ENCODE data around the gene GALNT5.
"Not testable (repeated sequence)": the region's sequence is repeated elsewhere in the genome, so short reads cannot be mapped to it uniquely, and the experiment has no call there.

GALNT5 gene, protein sequence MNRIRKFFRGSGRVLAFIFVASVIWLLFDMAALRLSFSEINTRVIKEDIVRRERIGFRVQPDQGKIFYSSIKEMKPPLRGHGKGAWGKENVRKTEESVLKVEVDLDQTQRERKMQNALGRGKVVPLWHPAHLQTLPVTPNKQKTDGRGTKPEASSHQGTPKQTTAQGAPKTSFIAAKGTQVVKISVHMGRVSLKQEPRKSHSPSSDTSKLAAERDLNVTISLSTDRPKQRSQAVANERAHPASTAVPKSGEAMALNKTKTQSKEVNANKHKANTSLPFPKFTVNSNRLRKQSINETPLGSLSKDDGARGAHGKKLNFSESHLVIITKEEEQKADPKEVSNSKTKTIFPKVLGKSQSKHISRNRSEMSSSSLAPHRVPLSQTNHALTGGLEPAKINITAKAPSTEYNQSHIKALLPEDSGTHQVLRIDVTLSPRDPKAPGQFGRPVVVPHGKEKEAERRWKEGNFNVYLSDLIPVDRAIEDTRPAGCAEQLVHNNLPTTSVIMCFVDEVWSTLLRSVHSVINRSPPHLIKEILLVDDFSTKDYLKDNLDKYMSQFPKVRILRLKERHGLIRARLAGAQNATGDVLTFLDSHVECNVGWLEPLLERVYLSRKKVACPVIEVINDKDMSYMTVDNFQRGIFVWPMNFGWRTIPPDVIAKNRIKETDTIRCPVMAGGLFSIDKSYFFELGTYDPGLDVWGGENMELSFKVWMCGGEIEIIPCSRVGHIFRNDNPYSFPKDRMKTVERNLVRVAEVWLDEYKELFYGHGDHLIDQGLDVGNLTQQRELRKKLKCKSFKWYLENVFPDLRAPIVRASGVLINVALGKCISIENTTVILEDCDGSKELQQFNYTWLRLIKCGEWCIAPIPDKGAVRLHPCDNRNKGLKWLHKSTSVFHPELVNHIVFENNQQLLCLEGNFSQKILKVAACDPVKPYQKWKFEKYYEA

DNA sequence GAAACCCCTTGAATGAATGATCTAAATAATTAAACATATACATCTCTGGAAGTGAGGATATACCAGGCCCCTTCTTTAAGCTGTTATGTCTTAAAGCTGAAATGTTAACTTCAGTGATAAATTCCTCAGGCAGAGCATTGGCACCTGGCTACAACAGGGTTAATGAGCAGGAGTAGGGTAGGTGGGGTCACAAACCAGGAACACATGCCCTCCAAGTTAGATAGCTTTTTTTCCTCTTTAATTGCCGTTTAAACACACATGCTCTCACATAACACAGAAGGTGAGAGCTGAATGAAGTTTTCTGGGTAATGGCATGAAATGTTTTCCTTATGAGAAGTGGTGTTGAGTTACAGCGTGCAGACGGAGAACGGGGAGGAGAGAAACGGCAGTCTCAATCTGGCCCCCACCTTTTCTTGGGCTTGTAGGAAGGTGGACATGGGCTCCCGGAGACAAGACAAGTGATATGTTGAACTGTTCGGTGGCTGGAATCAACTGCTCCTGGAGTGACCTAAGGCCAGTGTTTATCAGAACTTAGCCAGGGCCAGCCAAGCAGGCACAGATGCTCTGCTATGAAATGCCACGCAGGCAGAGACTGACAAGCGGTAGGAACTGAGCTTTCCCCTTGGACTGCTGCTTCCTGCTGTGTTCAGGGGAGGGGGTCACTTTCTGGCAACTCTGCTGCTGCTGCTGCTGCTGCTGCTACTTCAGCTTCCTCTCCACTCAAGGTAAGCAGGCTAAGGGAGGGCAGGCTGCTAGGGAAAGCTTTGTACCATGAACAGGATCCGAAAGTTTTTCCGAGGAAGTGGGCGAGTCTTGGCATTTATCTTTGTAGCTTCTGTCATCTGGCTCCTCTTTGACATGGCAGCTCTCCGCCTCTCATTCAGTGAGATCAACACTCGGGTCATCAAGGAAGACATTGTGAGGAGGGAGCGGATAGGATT is at the start of gene GALNT5:
TSS of gene GALNT5 (plus strand) at position 394 of the 941 bp plus-strand sequence. CDS start at position 772, 378 bp downstream.
- DNase-seq (ENCODE audit: low read depth): no peak

DNA sequence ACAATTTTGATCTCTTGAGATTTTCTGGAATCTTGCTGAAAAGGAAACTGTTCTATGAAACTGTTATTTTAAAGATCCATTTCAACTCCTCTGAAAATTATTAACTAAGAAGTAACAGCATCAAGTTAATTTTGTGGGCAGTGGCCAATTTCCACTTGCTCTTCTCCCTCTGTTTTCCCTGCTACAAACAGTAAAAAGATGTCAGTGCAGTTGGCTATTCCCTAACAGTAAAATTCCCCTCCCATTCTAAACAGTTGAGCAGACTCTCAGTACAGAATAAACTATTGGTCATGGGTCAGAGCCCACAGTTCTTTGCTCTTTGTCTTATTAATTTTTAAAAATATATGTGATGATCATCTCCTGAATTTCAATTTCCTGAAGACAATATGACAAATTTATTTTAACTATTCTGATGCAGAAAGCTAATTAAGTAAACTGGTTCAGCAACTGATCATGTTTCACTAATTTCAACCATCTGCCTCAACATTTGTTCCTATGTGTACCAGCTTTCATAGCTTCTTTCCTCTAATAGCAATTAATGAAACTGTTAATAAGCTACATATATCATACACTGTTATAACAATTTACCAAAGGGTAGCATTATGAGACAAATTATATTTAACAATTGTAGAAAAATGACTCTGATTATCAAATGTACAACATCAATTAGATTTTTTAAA is 41.1 kb upstream of the GALNT5 start:
- no peak for DNase-seq (ENCODE audit: low read depth)

GRCh38 chr2:157217409-157217808 is 40.1 kb upstream of the GALNT5 start:
- no peak for DNase-seq (ENCODE audit: low read depth)

DNA sequence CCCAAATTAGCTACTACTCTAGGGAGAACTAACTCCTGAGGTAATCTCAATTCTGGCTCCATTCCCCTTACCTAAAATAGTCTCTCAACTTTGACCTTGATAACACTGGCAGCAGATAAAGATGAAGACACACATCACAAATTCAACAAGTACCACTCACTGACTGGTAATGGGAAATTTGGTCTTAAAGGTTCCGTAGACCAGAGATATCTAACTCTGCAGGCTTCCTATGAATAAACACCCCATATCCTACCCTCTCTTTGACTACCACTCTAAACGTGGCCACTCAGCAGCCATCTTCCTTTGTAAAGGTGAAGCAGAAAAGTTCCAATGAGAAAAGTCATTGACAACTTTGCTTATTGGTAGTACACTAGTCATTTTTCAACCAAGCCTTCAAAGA is 38.6 kb upstream of the GALNT5 start:
- DNase-seq (ENCODE audit: low read depth): no peak

DNA sequence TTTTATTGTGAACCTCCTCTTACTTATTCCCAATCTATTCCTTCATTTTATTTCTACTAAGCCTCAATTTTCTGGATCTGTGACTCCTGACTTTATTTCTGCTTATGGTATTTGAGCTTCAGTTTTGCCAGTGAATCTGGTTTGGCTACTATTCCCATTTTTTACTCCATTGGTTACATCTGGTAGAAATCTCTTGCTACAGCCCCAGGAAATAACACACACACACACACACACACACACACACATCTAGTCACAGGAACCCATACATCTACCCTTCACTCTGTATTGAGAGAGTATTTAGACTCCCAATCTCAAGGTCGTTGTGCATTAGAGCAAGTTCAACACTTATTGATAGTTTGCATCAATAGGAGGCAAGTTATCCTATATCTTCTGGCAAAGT is 37.0 kb upstream of the GALNT5 start:
- no peak for DNase-seq (ENCODE audit: low read depth)

GRCh38 chr2:157221394-157221988 is 36.0 kb upstream of the GALNT5 start:
- DNase-seq (ENCODE audit: low read depth): no peak

GRCh38 chr2:157223624-157224205 is 33.8 kb upstream of the GALNT5 start:
- no peak for DNase-seq (ENCODE audit: low read depth)

DNA sequence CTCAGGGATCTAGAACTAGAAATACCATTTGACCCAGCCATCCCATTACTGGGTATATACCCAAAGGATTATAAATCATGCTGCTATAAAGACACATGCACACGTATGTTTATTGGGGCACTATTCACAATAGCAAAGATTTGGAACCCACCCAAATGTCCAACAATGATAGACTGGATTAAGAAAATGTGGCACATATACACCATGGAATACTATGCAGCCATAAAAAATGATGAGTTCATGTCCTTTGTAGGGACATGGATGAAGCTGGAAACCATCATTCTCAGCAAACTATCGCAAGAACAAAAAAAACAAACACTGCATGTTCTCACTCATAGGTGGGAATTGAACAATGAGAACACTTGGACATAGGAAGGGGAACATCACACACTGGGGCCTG is 33.1 kb upstream of the GALNT5 start:
- not testable (repeated sequence) for DNase-seq (ENCODE audit: low read depth)

DNA sequence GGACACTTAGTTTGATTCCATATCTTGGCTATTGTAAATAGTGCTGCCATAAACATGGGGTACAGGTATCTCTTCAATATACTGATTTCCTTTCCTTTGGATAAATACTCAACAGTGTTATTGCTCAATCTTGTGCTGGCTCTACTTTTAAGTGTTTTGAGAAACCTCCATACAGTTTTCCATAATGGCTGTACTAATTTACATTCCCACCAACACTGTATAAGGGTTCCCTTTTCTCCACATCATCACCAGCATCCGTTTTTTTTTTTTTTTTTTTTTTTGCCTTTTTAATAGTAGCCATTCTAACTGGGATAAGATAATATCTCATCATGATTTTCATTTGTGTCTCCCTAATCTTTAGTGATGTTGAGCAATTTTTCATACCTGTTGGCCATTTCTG is 29.9 kb upstream of the GALNT5 start:
- no peak for DNase-seq (ENCODE audit: low read depth)

DNA sequence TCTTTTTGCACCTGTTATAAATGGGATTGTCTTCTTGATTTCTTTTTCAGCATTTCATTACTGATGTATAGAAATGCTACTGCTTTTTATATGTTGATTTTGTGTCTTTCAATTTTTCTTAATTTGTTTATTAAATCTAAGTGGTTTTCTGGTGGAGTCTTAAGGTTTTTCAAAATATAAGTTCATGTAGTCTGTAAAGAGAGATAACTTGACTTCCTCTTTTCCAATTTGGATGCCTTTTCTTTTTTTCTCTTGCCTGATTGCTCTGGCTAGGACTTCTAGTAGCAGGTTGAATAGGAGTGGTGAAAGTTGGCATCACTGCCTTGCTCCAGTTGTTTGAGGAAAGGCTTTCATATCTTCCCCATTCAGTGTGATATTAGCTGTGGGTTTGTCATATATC is 28.6 kb upstream of the GALNT5 start:
- DNase-seq (ENCODE audit: low read depth): no peak

- no peak for DNase-seq (ENCODE audit: low read depth)
Measured at GRCh38 chr2:157229572-157229971, 27.9 kb upstream of the GALNT5 start.

DNA sequence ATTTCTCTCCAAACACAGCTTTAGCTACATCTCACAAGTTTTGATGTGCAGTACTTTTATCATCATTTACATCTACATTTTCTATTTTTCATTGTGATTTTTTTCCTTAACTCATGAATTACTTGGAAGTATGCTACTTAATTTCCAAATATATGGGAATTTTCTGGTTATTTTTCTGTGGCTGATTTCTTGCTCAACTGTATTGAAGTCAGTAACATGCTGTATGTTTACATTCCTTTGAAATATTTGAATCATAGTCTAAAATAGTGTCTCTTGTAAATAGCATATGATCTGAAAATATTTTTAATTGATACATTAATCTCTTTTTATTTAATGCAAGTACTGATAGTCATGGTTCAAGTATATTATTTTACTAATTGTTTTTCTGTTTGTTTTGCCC is 26.0 kb upstream of the GALNT5 start:
- no peak for DNase-seq (ENCODE audit: low read depth)

- DNase-seq (ENCODE audit: low read depth): no peak
Measured at GRCh38 chr2:157233506-157233905, 24.0 kb upstream of the GALNT5 start.

DNA sequence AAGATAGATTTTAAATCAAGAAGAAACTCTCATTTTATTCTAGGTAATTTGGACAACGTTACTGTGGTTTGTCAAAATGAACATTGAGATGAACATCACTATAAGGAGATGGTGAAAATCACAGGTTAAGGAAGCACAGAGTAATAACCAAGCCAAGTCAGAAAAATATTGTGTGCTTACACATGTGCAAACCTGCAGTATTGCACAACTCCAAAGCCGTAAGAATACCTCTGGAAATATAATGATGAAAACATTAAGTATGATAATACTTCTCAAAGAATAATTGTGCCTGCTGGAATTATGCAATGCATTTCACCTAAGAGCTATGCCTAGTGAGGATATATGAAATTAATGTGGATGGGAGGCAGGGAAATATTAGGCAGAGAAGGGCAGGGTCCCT is 21.1 kb upstream of the GALNT5 start:
- no peak for DNase-seq (ENCODE audit: low read depth)

GRCh38 chr2:157238296-157238695 is 19.2 kb upstream of the GALNT5 start:
- DNase-seq (ENCODE audit: low read depth): no peak

- DNase-seq (ENCODE audit: low read depth): no peak
Measured at GRCh38 chr2:157244691-157245090, 12.8 kb upstream of the GALNT5 start.

DNA sequence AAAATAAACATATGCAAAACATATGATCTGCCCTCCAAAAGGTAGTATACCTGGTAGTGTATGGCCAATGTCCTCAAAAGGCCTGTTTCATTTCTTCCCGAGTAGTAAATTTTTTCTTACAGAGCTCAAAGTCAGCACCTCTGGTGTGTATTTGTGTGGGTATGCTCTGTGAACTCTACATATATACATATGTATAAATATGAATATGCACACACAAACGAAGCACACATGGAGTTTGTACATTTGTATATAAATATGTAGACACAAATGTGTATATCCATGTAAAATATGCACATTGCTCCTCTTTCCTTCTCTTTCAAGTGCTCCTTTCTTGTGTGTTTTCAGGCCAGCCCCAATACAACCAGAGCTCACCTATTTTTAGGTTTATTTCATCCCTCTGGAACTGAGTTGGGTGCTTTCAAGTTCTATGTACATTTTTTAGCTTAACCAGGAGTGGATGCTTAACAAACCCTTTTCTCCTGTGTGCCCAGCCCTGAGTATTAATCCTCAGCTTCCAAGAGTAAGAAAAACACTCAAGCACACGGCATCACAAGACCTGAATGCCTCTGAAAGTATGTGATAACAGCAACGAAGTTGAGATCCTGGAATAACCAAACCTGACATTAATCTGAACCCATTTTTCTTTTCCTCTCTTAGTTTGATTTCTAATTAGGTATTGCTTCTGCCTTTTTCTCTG is 12.2 kb upstream of the GALNT5 start:
- no peak for DNase-seq (ENCODE audit: low read depth)

DNA sequence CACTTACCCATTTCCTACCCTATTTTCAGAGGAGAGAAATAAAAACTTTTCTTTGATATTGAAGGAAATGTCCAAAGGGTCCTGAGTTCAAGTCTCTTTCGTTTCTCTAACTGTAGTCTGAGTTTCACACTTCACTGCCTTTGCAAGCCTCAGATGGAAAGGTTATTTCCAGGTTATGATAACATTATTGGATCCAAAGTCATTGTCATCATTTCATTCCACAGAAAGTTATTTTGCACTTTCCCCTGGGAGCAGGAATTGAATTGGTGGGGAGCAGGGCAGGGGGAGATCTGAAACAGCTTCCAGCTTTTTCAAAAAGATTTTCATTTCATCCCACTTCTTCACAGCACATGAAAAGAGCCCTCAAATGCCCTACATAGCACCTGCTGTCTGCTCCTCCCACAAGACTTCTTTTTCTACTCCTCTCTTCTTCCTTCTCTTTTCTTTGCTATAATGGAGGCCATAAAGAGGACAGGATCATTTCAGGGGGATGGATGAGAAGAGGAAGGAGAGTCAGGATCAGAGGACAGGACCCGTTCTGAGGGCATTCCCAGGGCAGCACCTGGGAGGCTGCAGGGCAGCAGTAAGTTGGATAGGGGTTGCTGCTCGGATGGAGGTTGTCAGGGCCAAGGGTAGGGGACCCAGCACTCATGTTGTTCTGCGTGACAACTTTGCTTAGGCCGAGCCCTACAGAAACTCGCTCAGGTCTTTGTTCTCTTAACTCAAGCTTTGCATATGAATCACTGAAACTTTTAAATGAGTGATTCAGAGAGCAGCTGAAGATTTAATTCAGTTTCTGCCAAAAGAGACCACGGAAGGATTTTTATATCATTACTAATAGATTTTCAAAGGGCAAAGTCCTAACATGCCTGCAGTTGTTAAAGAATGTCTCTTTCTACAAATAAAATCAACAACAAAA is 11.4 kb upstream of the GALNT5 start:
- DNase-seq (ENCODE audit: low read depth): no peak
